Hepatocyte (in vitro differentiated cells): ENCODE measurements around the gene OLFM4. TPM values are rescaled to one million over a fixed set of nuclear protein-coding genes. Genes with fewer than 3 reads are reported as not detected.

Experiments used
- DNase-seq: peaks from one replicate; pipeline ENCODE4 v3.0.0-alpha.2; 2016; ENCODE audit warnings: low spot score
- H2AFZ ChIP-seq: fragments of 200-600 bp; sonication (generic); 2 replicates; pipeline ENCODE4 v1.6.0; 2016; ENCODE audit warnings: antibody characterized with exemption, mild to moderate bottlenecking
- H3K27ac ChIP-seq: fragments of 200-600 bp; sonication (generic); 2 replicates; pipeline ENCODE4 v1.5.1; 2016; ENCODE audit warnings: mild to moderate bottlenecking
- H3K27me3 ChIP-seq: fragments of 200-600 bp; sonication (generic); 2 replicates; pipeline ENCODE4 v1.6.1; 2016
- H3K36me3 ChIP-seq: fragments of 200-600 bp; sonication (generic); replicated peaks from 2 replicates; pipeline ENCODE4 v1.5.1; 2016; ENCODE audit warnings: low read depth; ENCODE audit not compliant: insufficient read depth
- H3K4me1 ChIP-seq: fragments of 200-600 bp; sonication (generic); 2 replicates; pipeline ENCODE4 v1.5.1; 2016; ENCODE audit warnings: mild to moderate bottlenecking, moderate library complexity; ENCODE audit not compliant: insufficient read depth
- H3K4me2 ChIP-seq: fragments of 200-600 bp; sonication (generic); 2 replicates; pipeline ENCODE4 v1.6.0; 2016
- H3K4me3 ChIP-seq: fragments of 200-600 bp; sonication (generic); 2 replicates; pipeline ENCODE4 v1.5.1; 2016; ENCODE audit warnings: mild to moderate bottlenecking
- H3K79me2 ChIP-seq: fragments of 200-600 bp; sonication (generic); 2 replicates; pipeline ENCODE4 v1.6.0; 2017; ENCODE audit warnings: mild to moderate bottlenecking
- H3K9me2 ChIP-seq: fragments of 200-600 bp; sonication (generic); replicated peaks from 2 replicates; pipeline ENCODE4 v1.6.0; 2017; ENCODE audit warnings: mild to moderate bottlenecking; ENCODE audit not compliant: insufficient read depth
- H3K9me3 ChIP-seq: fragments of 200-600 bp; sonication (generic); 2 replicates; pipeline ENCODE4 v1.5.1; 2016; ENCODE audit warnings: low read depth, mild to moderate bottlenecking
- H4K20me1 ChIP-seq: fragments of 200-600 bp; sonication (generic); 2 replicates; pipeline ENCODE4 v1.6.0; 2016; ENCODE audit warnings: mild to moderate bottlenecking; ENCODE audit not compliant: insufficient read depth, poor library complexity, severe bottlenecking
- CTCF ChIP-seq: fragments of 200-600 bp; sonication (generic); IDR thresholded peaks from 2 replicates; pipeline ENCODE4 v1.5.1; 2016; ENCODE audit warnings: antibody characterized with exemption, mild to moderate bottlenecking; ENCODE audit not compliant: poor library complexity
- EZH2 ChIP-seq: fragments of 200-600 bp; sonication (generic); IDR thresholded peaks from 2 replicates; pipeline ENCODE4 v1.6.1; 2016; ENCODE audit warnings: antibody characterized with exemption, mild to moderate bottlenecking, borderline replicate concordance
- EZH2phosphoT487 ChIP-seq: fragments of 200-600 bp; sonication (generic); IDR thresholded peaks from one replicate; pipeline ENCODE4 v1.6.1; 2018; ENCODE audit warnings: antibody characterized with exemption, mild to moderate bottlenecking, low read depth, moderate library complexity; ENCODE audit not compliant: unreplicated experiment, severe bottlenecking
- WGBS: methylation state at CpG from one replicate; pipeline ENCODE4 v1.1.6; 2016; ENCODE audit warnings: low lambda C conversion rate; ENCODE audit errors: missing lambda C conversion rate; 5-methylcytosine and 5-hydroxymethylcytosine counted together
- polyA plus RNA-seq: library from polyadenylated mRNA; unstranded; fragments of >200 nt; fragmentation: Nextera tagmentation; extraction: Ambion mirVana; gene quantifications from 2 replicates; pipeline ENCODE4 v1.2.1, GENCODE V29; 2016
- total RNA-seq: library from RNA; depleted of rRNA; stranded (reverse); fragments of >200 nt; gene quantifications from 2 replicates; pipeline ENCODE4 v1.2.3, GENCODE V29; 2014

OLFM4 gene
- total and polyA plus RNA-seq, 2 experiments from 2014 or later, result 4.5 to 20.7 TPM

- DNase-seq, result no peak
- H3K79me2 ChIP-seq, result no peaks in the 10 kb centered on the region
- H3K36me3 ChIP-seq, result no peaks in the 10 kb centered on the region
- H3K9me3 ChIP-seq, result no peaks in the 10 kb centered on the region
- H3K4me3 ChIP-seq, result no peak overlapping the region
- no peaks in the 10 kb centered on the region for H4K20me1 ChIP-seq
- no peaks in the 10 kb centered on the region for H3K4me1 ChIP-seq
- H2AFZ ChIP-seq, result no peak overlapping the region
- no peaks in the 10 kb centered on the region for H3K9me2 ChIP-seq
- no peak overlapping the region for H3K27ac ChIP-seq
- TF ChIP-seq CTCF (no peak), EZH2phosphoT487 (no peak), EZH2 (no peak)
- H3K27me3 ChIP-seq, result peaks cover 13% of the 10 kb centered on the region
- WGBS, result 94% methylated on average over 1 of the region's 1 CpG
- H3K4me2 ChIP-seq, result no peak overlapping the region
Measured at GRCh38 chr13:52994865-52995264, 33.7 kb upstream of the OLFM4 start.

- WGBS, result 87% methylated on average over 2 of the region's 2 CpGs
- no peaks in the 10 kb centered on the region for H3K36me3 ChIP-seq
- H3K9me2 ChIP-seq, result no peaks in the 10 kb centered on the region
- DNase-seq, result no peak
- H3K27me3 ChIP-seq, result peaks cover 13% of the 10 kb centered on the region
- H3K4me3 ChIP-seq, result no peak overlapping the region
- H3K79me2 ChIP-seq, result no peaks in the 10 kb centered on the region
- H3K9me3 ChIP-seq, result no peaks in the 10 kb centered on the region
- H2AFZ ChIP-seq, result no peak overlapping the region
- no peaks in the 10 kb centered on the region for H4K20me1 ChIP-seq
- no peak overlapping the region for H3K27ac ChIP-seq
- no peaks in the 10 kb centered on the region for H3K4me1 ChIP-seq
- no peak overlapping the region for H3K4me2 ChIP-seq
- TF ChIP-seq CTCF (no peak), EZH2phosphoT487 (no peak), EZH2 (no peak)
Measured at GRCh38 chr13:52995946-52996345, 32.7 kb upstream of the OLFM4 start.

- Histone ChIP-seq H3K9me3 (no peaks in the 10 kb centered on the region), H3K4me2 (no peak overlapping the region), H3K79me2 (no peaks in the 10 kb centered on the region), H4K20me1 (no peaks in the 10 kb centered on the region), H3K9me2 (no peaks in the 10 kb centered on the region), H3K4me1 (no peaks in the 10 kb centered on the region), H3K4me3 (no peak overlapping the region), H2AFZ (no peak overlapping the region), H3K27ac (no peak overlapping the region), H3K36me3 (no peaks in the 10 kb centered on the region), H3K27me3 (peaks cover 13% of the 10 kb centered on the region)
- TF ChIP-seq CTCF (no peak), EZH2 (no peak), EZH2phosphoT487 (no peak)
- WGBS, result 82% methylated on average over 5 of the region's 5 CpGs
- DNase-seq, result no peak
Measured at GRCh38 chr13:52997951-52998876, 30.4 kb upstream of the OLFM4 start.
